Inflammatory macrophage treated with lipopolysaccharide for 4 hours (primary cell): ENCODE results near the gene CDH4.

Experiments
- DNase-seq: peaks from one replicate; pipeline ENCODE4 v3.0.0-alpha.2; 2020

Gene CDH4

GRCh38 chr20:61571916-61572711 is 320.1 kb downstream of the CDH4 start:
- DNase-seq = no peak

GRCh38 chr20:61572789-61573188 is 320.7 kb downstream of the CDH4 start:
- no peak for DNase-seq

- DNase-seq = no peak
Measured at GRCh38 chr20:61573415-61574305, 321.6 kb downstream of the CDH4 start.

- DNase-seq = no peak
Measured at GRCh38 chr20:61575151-61575937, 323.3 kb downstream of the CDH4 start.

GRCh38 chr20:61576372-61576771 is 324.3 kb downstream of the CDH4 start:
- no peak for DNase-seq

- no peak for DNase-seq
Measured at GRCh38 chr20:61577065-61577464, 325.0 kb downstream of the CDH4 start.

GRCh38 chr20:61579908-61580307 is 327.8 kb downstream of the CDH4 start:
- no peak for DNase-seq

- no peak for DNase-seq
Measured at GRCh38 chr20:61580958-61581824, 329.1 kb downstream of the CDH4 start.

GRCh38 chr20:61581825-61582188 is 329.7 kb downstream of the CDH4 start:
- no peak for DNase-seq

- no peak for DNase-seq
Measured at GRCh38 chr20:61582196-61582923, 330.3 kb downstream of the CDH4 start.

- no peak for DNase-seq
Measured at GRCh38 chr20:61583356-61583755, 331.3 kb downstream of the CDH4 start.

GRCh38 chr20:61584851-61585250 is 332.8 kb downstream of the CDH4 start:
- no peak for DNase-seq

- DNase-seq = no peak
Measured at GRCh38 chr20:61585764-61586163, 333.7 kb downstream of the CDH4 start.

- DNase-seq = no peak
Measured at GRCh38 chr20:61587036-61587435, 335.0 kb downstream of the CDH4 start.

GRCh38 chr20:61587681-61588289 is 335.7 kb downstream of the CDH4 start:
- no peak for DNase-seq

GRCh38 chr20:61588411-61589385 is 336.6 kb downstream of the CDH4 start:
- no peak for DNase-seq

GRCh38 chr20:61590236-61590635 is 338.2 kb downstream of the CDH4 start:
- no peak for DNase-seq

GRCh38 chr20:61593516-61593915 is 341.5 kb downstream of the CDH4 start:
- DNase-seq = no peak

GRCh38 chr20:61594198-61594597 is 342.1 kb downstream of the CDH4 start:
- no peak for DNase-seq

- no peak for DNase-seq
Measured at GRCh38 chr20:61595216-61595615, 343.2 kb downstream of the CDH4 start.
